Body of pancreas (tissue), 4 donors: ENCODE data around the gene ZNF212. TPM values are rescaled to one million over a fixed set of nuclear protein-coding genes. Genes with fewer than 3 reads are reported as not detected.

ENCODE experiments used
- ATAC-seq: fragments of 150-250 bp; one replicate; pipeline ENCODE4 v1.9.1; 2016
- DNase-seq, 4 donors: peaks; one replicate each; pipeline ENCODE4 v3.0.0-alpha.2; 2019
- H3K27ac ChIP-seq, 4 donors: fragments of 200-600 bp; sonication (generic); 1 replicate in 3 of 4; 2 replicates in 1 of 4; pipeline versions ENCODE4 v1.5.1 to v1.6.1; 2016 to 2019; ENCODE audit warnings: mild to moderate bottlenecking in 1 of 4, mixed read lengths in 1 of 4, moderate library complexity in 1 of 4
- H3K27me3 ChIP-seq, 2 donors: fragments of 200-600 bp; sonication (generic); one replicate each; pipeline ENCODE4 v1.6.0; 2016; ENCODE audit warnings: mild to moderate bottlenecking in 1 of 2
- H3K36me3 ChIP-seq, 2 donors: fragments of 200-600 bp; sonication (generic); replicated peaks in 1 of 2; 2 replicates each; pipeline ENCODE4 v1.5.1; 2016; ENCODE audit warnings: low read depth in 2 of 2; ENCODE audit not compliant: insufficient read depth in 1 of 2
- H3K4me1 ChIP-seq: fragments of 200-600 bp; sonication (generic); one replicate; pipeline ENCODE4 v1.6.0; 2016
- H3K4me3 ChIP-seq, 2 donors: fragments of 200-600 bp; sonication (generic); 1 replicate in 1 of 2; 2 replicates in 1 of 2; pipeline ENCODE4 v1.5.1; 2016 to 2019
- H3K9me3 ChIP-seq, 3 donors: fragments of 200-600 bp; sonication (generic); 1 replicate in 2 of 3; 2 replicates in 1 of 3; pipeline ENCODE4 v1.5.1; 2016
- CTCF ChIP-seq, 7 experiments: fragments of 450-650 bp in 4 of 7; fragments of 200-600 bp in 3 of 7; sonication (generic) in 3 of 7; IDR thresholded peaks; one replicate each; pipeline ENCODE4 v1.5.1; 2016 to 2019; ENCODE audit warnings: antibody characterized with exemption in 7 of 7
- POLR2A ChIP-seq, 3 donors: fragments of 450-650 bp; IDR thresholded peaks; one replicate each; pipeline ENCODE4 v1.6.1; 2016; ENCODE audit warnings: antibody characterized with exemption in 3 of 3, mild to moderate bottlenecking in 2 of 3
- WGBS, 2 donors: methylation state at CpG; one replicate each; pipeline ENCODE4 v1.1.5; 2017; 5-methylcytosine and 5-hydroxymethylcytosine counted together
- intact Hi-C: fragments of 100-400 bp; cut with DNase I; formaldehyde crosslinking; loops from one replicate; pipeline ENCODE4 v1.15.1; 2023
- total RNA-seq, 2 donors: library from RNA; depleted of rRNA; stranded (reverse); fragments of >200 nt; gene quantifications; one replicate each; pipeline ENCODE4 v1.1.0, GENCODE V29; 2016

ZNF212 gene
- total RNA-seq: 1 to 10 TPM; 5.7 to 6.6 TPM

GRCh38 chr7:149239345-149240143, at the start of gene ZNF212:
ZNF212 (plus strand) TSS chr7:149239651; CDS start chr7:149239779, 128 bp downstream.
- Histone ChIP-seq H3K27me3 (no peaks in the 10 kb centered on the region), H3K36me3 (no peaks in the 10 kb centered on the region), H3K4me1 (peaks cover 25% of the 10 kb centered on the region), H3K9me3 (no peaks in the 10 kb centered on the region), H3K4me3 (peak within 1 kb of the TSS; percentile 78 to 82), H3K27ac (peak within 1 kb of the TSS; percentile 2 to 58 (median 54))
- WGBS, 2 donors: 1 to 3% methylated on average over 7 to 56 of the region's 64 CpGs
- DNase-seq (peak; percentile 91 to 95 (median 92)), ATAC-seq (peak; percentile 100)
- TF ChIP-seq CTCF (IDR thresholded peaks at IDR 0.05) (peak; percentile 68 to 99 (median 92)), POLR2A (IDR thresholded peaks at IDR 0.05) (peak in 2 of 3 donors; percentile 43 to 66)
- intact Hi-C loops: no loop called here

GRCh38 chr7:149191851-149192250, 47.6 kb upstream of the ZNF212 start:
- peaks cover 14% of the 10 kb centered on the region for H3K4me1 ChIP-seq
- no peak overlapping the region for H3K27ac ChIP-seq
- no peaks in the 10 kb centered on the region for H3K9me3 ChIP-seq
- TF ChIP-seq POLR2A (IDR thresholded peaks at IDR 0.05) (no peak), CTCF (IDR thresholded peaks at IDR 0.05) (no peak)
- H3K36me3 ChIP-seq: no peaks in the 10 kb centered on the region
- H3K27me3 ChIP-seq: no peaks in the 10 kb centered on the region
- 44 to 63% methylated on average over 4 to 5 of the region's 5 CpGs for WGBS, 2 donors
- no peak overlapping the region for H3K4me3 ChIP-seq
- intact Hi-C loops: no loop called here
- no peak for DNase-seq
- no peak for ATAC-seq

- no peak for ATAC-seq
- H3K4me1 ChIP-seq: peaks cover 24% of the 10 kb centered on the region
- H3K27ac ChIP-seq: peak overlapping the region in 3 of 4 donors; percentile 86 to 94 (median 91)
- TF ChIP-seq POLR2A (IDR thresholded peaks at IDR 0.05) (no peak), CTCF (IDR thresholded peaks at IDR 0.05) (no peak)
- H3K4me3 ChIP-seq: peak overlapping the region in 1 of 2 donors; percentile 88
- intact Hi-C loops: no loop called here
- 67 to 69% methylated on average over 2 to 4 of the region's 4 CpGs for WGBS, 2 donors
- no peak for DNase-seq
- no peaks in the 10 kb centered on the region for H3K9me3 ChIP-seq
- peaks cover 5 to 12% of the 10 kb centered on the region in 2 donors for H3K36me3 ChIP-seq
- no peaks in the 10 kb centered on the region for H3K27me3 ChIP-seq
Measured at GRCh38 chr7:149194799-149195179, 44.7 kb upstream of the ZNF212 start.

GRCh38 chr7:149195180-149196150, 44.0 kb upstream of the ZNF212 start, which contains the start of gene ZNF282:
ZNF282 (plus strand) TSS chr7:149195546; CDS start chr7:149195590, 44 bp downstream.
- H3K4me1 ChIP-seq: peaks cover 24% of the 10 kb centered on the region
- H3K36me3 ChIP-seq: peaks cover 11 to 16% of the 10 kb centered on the region in 2 donors
- no peaks in the 10 kb centered on the region for H3K9me3 ChIP-seq
- 0% methylated on average over 3 to 90 of the region's 97 CpGs for WGBS, 2 donors
- DNase-seq: peak; percentile 91 to 95 (median 93)
- H3K27me3 ChIP-seq: no peaks in the 10 kb centered on the region
- TF ChIP-seq CTCF (IDR thresholded peaks at IDR 0.05): peak; percentile 54 to 86 (median 77)
- peak; percentile 48 to 80 (median 74) for TF ChIP-seq POLR2A (IDR thresholded peaks at IDR 0.05)
- H3K27ac ChIP-seq: peak within 1 kb of the TSS; percentile 64 to 94 (median 88)
- intact Hi-C loops: no loop called here
- ATAC-seq: peak; percentile 95
- peak within 1 kb of the TSS; percentile 48 to 88 for H3K4me3 ChIP-seq
